Epithelial cell of prostate (primary cell): ENCODE data around the gene TFAP2E.
A peak's percentile ranks its signal among the peaks of the same experiment; 100 is the strongest.

Experiments
- DNase-seq: peaks from one replicate; pipeline ENCODE4 v3.0.0-alpha.2; 2011; ENCODE audit warnings: low read depth, low spot score
- H3K27ac ChIP-seq: fragments of 450-650 bp; 2 replicates; pipeline ENCODE4 v1.5.1; 2017; ENCODE audit warnings: mild to moderate bottlenecking

TFAP2E gene

GRCh38 chr1:35556484-35557117 lies 16.5 kb upstream of the TFAP2E start:
- no peak for DNase-seq
- H3K27ac ChIP-seq: peak overlapping the region; percentile 90

GRCh38 chr1:35557118-35557610 lies 15.9 kb upstream of the TFAP2E start, which contains the start of gene KIAA0319L:
KIAA0319L (minus strand) TSS chr1:35557403; CDS start chr1:35554491, 2,912 bp downstream.
- H3K27ac ChIP-seq: peak within 1 kb of the TSS; percentile 90
- peak; percentile 26 for DNase-seq

GRCh38 chr1:35557611-35558373 lies 15.3 kb upstream of the TFAP2E start, which contains the start of gene NCDN:
NCDN (plus strand) TSS chr1:35557799; CDS start chr1:35558191, 392 bp downstream.
- peak within 1 kb of the TSS; percentile 90 for H3K27ac ChIP-seq
- peak; percentile 86 for DNase-seq

GRCh38 chr1:35558374-35559316 lies 14.5 kb upstream of the TFAP2E start:
- DNase-seq: no peak
- no peak overlapping the region for H3K27ac ChIP-seq

GRCh38 chr1:35559317-35559944 lies 13.7 kb upstream of the TFAP2E start:
- no peak for DNase-seq
- H3K27ac ChIP-seq: no peak overlapping the region

GRCh38 chr1:35560256-35561225 lies 12.6 kb upstream of the TFAP2E start:
- H3K27ac ChIP-seq: no peak overlapping the region

GRCh38 chr1:35561297-35561971 lies 11.7 kb upstream of the TFAP2E start:
- no peak for DNase-seq
- no peak overlapping the region for H3K27ac ChIP-seq

More at GRCh38 chr1:35560256-35561225, 12.6 kb upstream of the TFAP2E start:
- no peak for DNase-seq

GRCh38 chr1:35561972-35562680 lies 11.0 kb upstream of the TFAP2E start:
- no peak overlapping the region for H3K27ac ChIP-seq
- no peak for DNase-seq

- H3K27ac ChIP-seq: no peak overlapping the region
- no peak for DNase-seq
Measured at GRCh38 chr1:35563166-35563565, 9.9 kb upstream of the TFAP2E start.

- H3K27ac ChIP-seq: no peak overlapping the region
- no peak for DNase-seq
Measured at GRCh38 chr1:35564037-35564883, 8.9 kb upstream of the TFAP2E start.

- H3K27ac ChIP-seq: no peak overlapping the region
- no peak for DNase-seq
Measured at GRCh38 chr1:35564884-35565741, 8.0 kb upstream of the TFAP2E start.

GRCh38 chr1:35565742-35566133 lies 7.4 kb upstream of the TFAP2E start:
- no peak overlapping the region for H3K27ac ChIP-seq
- no peak for DNase-seq

GRCh38 chr1:35567947-35568558 lies 5.1 kb upstream of the TFAP2E start:
- no peak for DNase-seq
- H3K27ac ChIP-seq: no peak overlapping the region

GRCh38 chr1:35568975-35569395 lies 4.1 kb upstream of the TFAP2E start:
- H3K27ac ChIP-seq: no peak overlapping the region
- no peak for DNase-seq

GRCh38 chr1:35569936-35570335 lies 3.2 kb upstream of the TFAP2E start:
- no peak overlapping the region for H3K27ac ChIP-seq
- peak; percentile 33 for DNase-seq
